Caco-2 (cell line): ENCODE data around the gene DDX54. TPM values are rescaled to one million over a fixed set of nuclear protein-coding genes. Genes with fewer than 3 reads are reported as not detected.

Experiments
- BruUV-seq: library from RNA; stranded (reverse); fragments of 400-500 nt; replicated peaks from 2 replicates; lab custom pipeline; 2021; lab: Mats Ljungman, UMichigan
- CTCF ChIA-PET: fragments of 300-600 bp; sonication (Branson Sonifier 250); formaldehyde crosslinking; loops from one replicate; lab custom pipeline; 2022; ENCODE audit warnings: antibody characterized with exemption; lab: Charles Lee
- POLR2A ChIA-PET: fragments of 300-600 bp; sonication (Branson Sonifier 250); formaldehyde crosslinking; loops from one replicate; lab custom pipeline; 2022; ENCODE audit warnings: antibody characterized with exemption; lab: Charles Lee
- DNase-seq, 2 experiments: peaks; one replicate each; pipeline versions ENCODE4 v3.0.0 to v3.0.0-alpha.2; 2020 to 2022
- H3K27me3 ChIP-seq: replicated peaks from 2 replicates; pipeline ENCODE4 v1.6.0; 2011; ENCODE audit warnings: low read length; ENCODE audit not compliant: control insufficient read depth, insufficient read depth
- H3K36me3 ChIP-seq: 2 replicates; pipeline ENCODE4 v1.5.1; 2011; ENCODE audit warnings: low read length; ENCODE audit not compliant: control insufficient read depth, insufficient read depth
- H3K4me1 ChIP-seq: fragments of 250-450 bp; sonication (Bioruptor Pico); 2 replicates; pipeline ENCODE4 v1.5.1; 2020; ENCODE audit warnings: mild to moderate bottlenecking
- H3K4me3 ChIP-seq: 2 replicates; pipeline ENCODE4 v1.5.1; 2011; ENCODE audit warnings: low read depth, mild to moderate bottlenecking, control low read depth, low read length
- H3K9me3 ChIP-seq: fragments of 250-450 bp; sonication (Bioruptor Pico); 2 replicates; pipeline ENCODE4 v1.5.1; 2020; ENCODE audit warnings: mild to moderate bottlenecking, moderate library complexity
- H3K27ac Mint-ChIP-seq: one replicate; pipeline ENCODE4 v1.8.0; 2022; ENCODE audit warnings: mixed read lengths; ENCODE audit not compliant: unreplicated experiment
- H3K27me3 Mint-ChIP-seq: one replicate; pipeline ENCODE4 v1.8.0; 2022; ENCODE audit warnings: mixed read lengths; ENCODE audit not compliant: insufficient read depth, unreplicated experiment
- H3K36me3 Mint-ChIP-seq: one replicate; pipeline ENCODE4 v1.8.0; 2022; ENCODE audit warnings: mild to moderate bottlenecking, mixed read lengths; ENCODE audit not compliant: insufficient read depth, unreplicated experiment
- H3K4me1 Mint-ChIP-seq: one replicate; pipeline ENCODE4 v1.8.0; 2022; ENCODE audit warnings: low read depth, mixed read lengths; ENCODE audit not compliant: unreplicated experiment
- H3K4me3 Mint-ChIP-seq: one replicate; pipeline ENCODE4 v1.8.0; 2022; ENCODE audit warnings: mild to moderate bottlenecking, moderate library complexity, mixed read lengths; ENCODE audit not compliant: unreplicated experiment
- H3K9me3 Mint-ChIP-seq: one replicate; pipeline ENCODE4 v1.8.0; 2022; ENCODE audit warnings: mixed read lengths; ENCODE audit not compliant: unreplicated experiment
- intact Hi-C: fragments of 100-400 bp; cut with micrococcal nuclease; formaldehyde crosslinking; loops from one replicate; pipeline ENCODE4 v1.10.0; 2022; ENCODE audit not compliant: unreplicated experiment
- total RNA-seq: library from RNA; stranded (reverse); gene quantifications from 2 replicates; pipeline ENCODE4 v1.2.3, GENCODE V29; 2022
- TF ChIP-seq, protein P1 (sequence below), 2 experiments: fragments of 200-600 bp in 1 of 2; IDR thresholded peaks; 1 replicate in 1 of 2; 2 replicates in 1 of 2; pipeline versions ENCODE4 v1.5.1 to v1.8.0; 2011 to 2022; ENCODE audit warnings: antibody characterized with exemption in 1 of 2, control low read depth in 1 of 2, inconsistent platforms in 1 of 2, low read depth in 1 of 2, low read length in 1 of 2, mild to moderate bottlenecking in 1 of 2, moderate library complexity in 1 of 2; ENCODE audit not compliant: insufficient read depth in 1 of 2, severe bottlenecking in 1 of 2, unreplicated experiment in 1 of 2

DDX54 gene
- total RNA-seq, 1 experiment from 2014 or later = 110 TPM

GRCh38 chr12:113146999-113147398, 38.3 kb downstream of the DDX54 start:
- Mint-ChIP-seq H3K36me3 (no peaks in the 10 kb centered on the region), H3K27ac (no peak overlapping the region), H3K27me3 (peaks cover 11% of the 10 kb centered on the region), H3K9me3 (no peaks in the 10 kb centered on the region), H3K4me3 (no peak overlapping the region), H3K4me1 (no peaks in the 10 kb centered on the region)
- intact Hi-C loops = no loop called here
- no TSS peak for BruUV-seq
- POLR2A ChIA-PET = no interaction called here
- Histone ChIP-seq H3K9me3 (no peaks in the 10 kb centered on the region), H3K4me3 (no peak overlapping the region), H3K36me3 (no peaks in the 10 kb centered on the region), H3K4me1 (peaks cover 9% of the 10 kb centered on the region), H3K27me3 (peaks cover 1% of the 10 kb centered on the region; the same call in 1 of the 2 replicates)
- no peak for DNase-seq
- TF ChIP-seq, protein P1, sequence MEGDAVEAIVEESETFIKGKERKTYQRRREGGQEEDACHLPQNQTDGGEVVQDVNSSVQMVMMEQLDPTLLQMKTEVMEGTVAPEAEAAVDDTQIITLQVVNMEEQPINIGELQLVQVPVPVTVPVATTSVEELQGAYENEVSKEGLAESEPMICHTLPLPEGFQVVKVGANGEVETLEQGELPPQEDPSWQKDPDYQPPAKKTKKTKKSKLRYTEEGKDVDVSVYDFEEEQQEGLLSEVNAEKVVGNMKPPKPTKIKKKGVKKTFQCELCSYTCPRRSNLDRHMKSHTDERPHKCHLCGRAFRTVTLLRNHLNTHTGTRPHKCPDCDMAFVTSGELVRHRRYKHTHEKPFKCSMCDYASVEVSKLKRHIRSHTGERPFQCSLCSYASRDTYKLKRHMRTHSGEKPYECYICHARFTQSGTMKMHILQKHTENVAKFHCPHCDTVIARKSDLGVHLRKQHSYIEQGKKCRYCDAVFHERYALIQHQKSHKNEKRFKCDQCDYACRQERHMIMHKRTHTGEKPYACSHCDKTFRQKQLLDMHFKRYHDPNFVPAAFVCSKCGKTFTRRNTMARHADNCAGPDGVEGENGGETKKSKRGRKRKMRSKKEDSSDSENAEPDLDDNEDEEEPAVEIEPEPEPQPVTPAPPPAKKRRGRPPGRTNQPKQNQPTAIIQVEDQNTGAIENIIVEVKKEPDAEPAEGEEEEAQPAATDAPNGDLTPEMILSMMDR (IDR thresholded peaks at IDR 0.05; ENCODE audit: insufficient read depth in 1 of 2, low read depth in 1 of 2, low read length in 1 of 2, severe bottlenecking in 1 of 2, unreplicated experiment in 1 of 2) = no peak
- CTCF ChIA-PET = no interaction called here

- Mint-ChIP-seq H3K36me3 (no peaks in the 10 kb centered on the region), H3K27ac (no peak overlapping the region), H3K4me3 (no peak overlapping the region), H3K27me3 (peaks cover 10% of the 10 kb centered on the region), H3K4me1 (no peaks in the 10 kb centered on the region), H3K9me3 (no peaks in the 10 kb centered on the region)
- no peaks in the 10 kb centered on the region for H3K27me3 ChIP-seq
- no peaks in the 10 kb centered on the region for H3K36me3 ChIP-seq
- no peak overlapping the region for H3K4me3 ChIP-seq
- H3K9me3 ChIP-seq = no peaks in the 10 kb centered on the region
- POLR2A ChIA-PET = no interaction called here
- TF ChIP-seq, protein P1 (IDR thresholded peaks at IDR 0.05; ENCODE audit: insufficient read depth in 1 of 2, low read depth in 1 of 2, low read length in 1 of 2, severe bottlenecking in 1 of 2, unreplicated experiment in 1 of 2) = no peak
- CTCF ChIA-PET = no interaction called here
- peaks cover 9% of the 10 kb centered on the region for H3K4me1 ChIP-seq
- BruUV-seq = no TSS peak
- intact Hi-C loops = no loop called here
- DNase-seq = no peak
Measured at GRCh38 chr12:113145720-113146551, 39.3 kb downstream of the DDX54 start.

GRCh38 chr12:113144806-113145205, 40.5 kb downstream of the DDX54 start:
- no peak for DNase-seq
- CTCF ChIA-PET = no interaction called here

More at GRCh38 chr12:113144806-113145205, 40.5 kb downstream of the DDX54 start:
- Mint-ChIP-seq H3K9me3 (no peaks in the 10 kb centered on the region), H3K36me3 (no peaks in the 10 kb centered on the region), H3K4me3 (no peak overlapping the region), H3K27ac (no peak overlapping the region), H3K27me3 (peaks cover 4% of the 10 kb centered on the region), H3K4me1 (no peaks in the 10 kb centered on the region)
- BruUV-seq = no TSS peak
- H3K4me1 ChIP-seq = peaks cover 7% of the 10 kb centered on the region
- no peak overlapping the region for H3K4me3 ChIP-seq
- H3K36me3 ChIP-seq = no peaks in the 10 kb centered on the region
- TF ChIP-seq, protein P1 (IDR thresholded peaks at IDR 0.05; ENCODE audit: insufficient read depth in 1 of 2, low read depth in 1 of 2, low read length in 1 of 2, severe bottlenecking in 1 of 2, unreplicated experiment in 1 of 2) = no peak
- no peaks in the 10 kb centered on the region for H3K9me3 ChIP-seq
- no peaks in the 10 kb centered on the region for H3K27me3 ChIP-seq
- POLR2A ChIA-PET = no interaction called here
- intact Hi-C loops = no loop called here
